Measurements from ENCODE around the gene COMP. TPM values are rescaled to one million over a fixed set of nuclear protein-coding genes. Genes with fewer than 3 reads are reported as not detected.

The COMP gene
- total RNA-seq, 1 experiment from 2014 or later, result 0.69 TPM

GRCh38 chr19:18796239-18796638 is 5.1 kb upstream of the COMP start:
- in situ Hi-C loops (cut with HindIII; ENCODE audit: low pct_unique_long_range_greater_than_20kb, low sequenced_read_pairs) (no loop called here), intact Hi-C loops (cut with micrococcal nuclease; ENCODE audit: unreplicated experiment) (no loop called here)
- Histone ChIP-seq H3K9me3 (ENCODE audit: control insufficient read depth, insufficient read depth, low read depth, low read length) (no peaks in the 10 kb centered on the region), H3K36me3 (ENCODE audit: control insufficient read depth, insufficient read depth, low read length) (no peaks in the 10 kb centered on the region), H3K4me1 (ENCODE audit: control insufficient read depth, insufficient read depth, low read length) (no peaks in the 10 kb centered on the region), H3K27me3 (ENCODE audit: control insufficient read depth, insufficient read depth, low read length) (no peaks in the 10 kb centered on the region), H3K27ac (ENCODE audit: low read length) (no peak overlapping the region), H3K4me3 (ENCODE audit: low read depth in 2 of 2, low read length in 2 of 2) (no peak overlapping the region)
- DNase-seq (ENCODE audit: low read depth, low spot score) (no peak), ATAC-seq (no peak)
- BruUV-seq (replicated peaks), result no TSS peak
- ChIA-PET POLR2A (no interaction called here), CTCF (no interaction called here)
- no peak for TF ChIP-seq CTCF (IDR thresholded peaks at IDR 0.05)
- TF ChIP-seq SIN3A (IDR thresholded peaks at IDR 0.05; ENCODE audit: borderline replicate concordance, insufficient read depth, low read depth, low read length), result no peak
- no peak for TF ChIP-seq TCF7L2 (IDR thresholded peaks at IDR 0.05; ENCODE audit: low read depth, low read length)
- no peak for TF ChIP-seq REST (IDR thresholded peaks at IDR 0.05; ENCODE audit: insufficient read depth in 1 of 2, low read depth in 2 of 2, low read length in 1 of 2)
- TF ChIP-seq POLR2AphosphoS5 (IDR thresholded peaks at IDR 0.05; ENCODE audit: low read depth, low read length), result no peak

- in situ Hi-C loops (cut with HindIII; ENCODE audit: low pct_unique_long_range_greater_than_20kb, low sequenced_read_pairs), result no loop called here
- Histone ChIP-seq H3K4me3 (ENCODE audit: low read depth in 2 of 2, low read length in 2 of 2) (no peak overlapping the region), H3K36me3 (ENCODE audit: control insufficient read depth, insufficient read depth, low read length) (no peaks in the 10 kb centered on the region), H3K27ac (ENCODE audit: low read length) (no peak overlapping the region), H3K4me1 (ENCODE audit: control insufficient read depth, insufficient read depth, low read length) (no peaks in the 10 kb centered on the region), H3K27me3 (ENCODE audit: control insufficient read depth, insufficient read depth, low read length) (no peaks in the 10 kb centered on the region), H3K9me3 (ENCODE audit: control insufficient read depth, insufficient read depth, low read depth, low read length) (no peaks in the 10 kb centered on the region)
- POLR2A ChIA-PET, result no interaction called here
- BruUV-seq (replicated peaks), result no TSS peak
- TF ChIP-seq CTCF (IDR thresholded peaks at IDR 0.05) (no peak), SIN3A (IDR thresholded peaks at IDR 0.05; ENCODE audit: borderline replicate concordance, insufficient read depth, low read depth, low read length) (no peak), REST (IDR thresholded peaks at IDR 0.05; ENCODE audit: insufficient read depth in 1 of 2, low read depth in 2 of 2, low read length in 1 of 2) (no peak), TCF7L2 (IDR thresholded peaks at IDR 0.05; ENCODE audit: low read depth, low read length) (no peak), POLR2AphosphoS5 (IDR thresholded peaks at IDR 0.05; ENCODE audit: low read depth, low read length) (no peak)
- DNase-seq (ENCODE audit: low read depth, low spot score) (no peak), ATAC-seq (no peak)
- intact Hi-C loops (cut with micrococcal nuclease; ENCODE audit: unreplicated experiment), result no loop called here
- CTCF ChIA-PET, result no interaction called here
Measured at GRCh38 chr19:18795540-18795939, 4.4 kb upstream of the COMP start.
